Activated CD8-positive, alpha-beta memory T cell treated with anti-CD3 and anti-CD28 coated beads for 36 hours (primary cell): ENCODE results near the gene HSPA1L. TPM values are rescaled to one million over a fixed set of nuclear protein-coding genes. Genes with fewer than 3 reads are reported as not detected.
"Not testable (repeated sequence)": the region's sequence is repeated elsewhere in the genome, so short reads cannot be mapped to it uniquely, and the experiment has no call there.

ENCODE experiments used
- CTCF ChIA-PET: fragments of 350-600 bp; sonication (Branson Sonifier 250); formaldehyde crosslinking; loops from one replicate; lab custom pipeline; 2021; ENCODE audit warnings: antibody characterized with exemption; lab: Charles Lee
- POLR2A ChIA-PET: fragments of 350-600 bp; sonication (Branson Sonifier 250); formaldehyde crosslinking; loops from one replicate; lab custom pipeline; 2021; ENCODE audit warnings: antibody characterized with exemption; lab: Charles Lee
- total RNA-seq, 2 experiments: library from RNA; stranded (reverse); gene quantifications; one replicate each; pipeline ENCODE4 v1.2.3, GENCODE V29; 2021

Gene HSPA1L
- total RNA-seq, 2 experiments from 2014 or later, result 2.6 to 2.7 TPM

DNA sequence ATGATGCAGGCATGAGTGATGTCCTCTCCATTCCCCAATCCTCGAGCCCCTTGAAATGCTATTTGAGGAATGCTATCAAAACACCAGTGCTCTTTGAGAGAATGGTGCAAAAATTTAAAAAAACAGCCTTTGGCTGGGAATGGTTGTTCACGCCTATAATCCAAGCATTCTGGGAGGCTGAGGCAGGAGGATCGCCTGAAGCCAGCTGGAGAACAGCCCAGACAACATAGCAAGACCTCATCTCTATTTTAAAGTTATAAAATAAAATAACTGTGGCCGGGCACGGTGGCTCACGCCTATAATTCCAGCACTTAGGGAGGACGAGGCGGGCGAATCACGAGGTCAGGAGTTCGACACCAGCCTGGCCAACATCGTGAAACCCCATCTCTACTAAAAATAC, 15.3 kb downstream of the HSPA1L start:
- POLR2A ChIA-PET, result interaction anchor here (0.6 kb wide), 1 partner anchor 32 kb away, joined by 3 read pairs; no protein-coding TSS in a partner anchor
- CTCF ChIA-PET, result no interaction called here

DNA sequence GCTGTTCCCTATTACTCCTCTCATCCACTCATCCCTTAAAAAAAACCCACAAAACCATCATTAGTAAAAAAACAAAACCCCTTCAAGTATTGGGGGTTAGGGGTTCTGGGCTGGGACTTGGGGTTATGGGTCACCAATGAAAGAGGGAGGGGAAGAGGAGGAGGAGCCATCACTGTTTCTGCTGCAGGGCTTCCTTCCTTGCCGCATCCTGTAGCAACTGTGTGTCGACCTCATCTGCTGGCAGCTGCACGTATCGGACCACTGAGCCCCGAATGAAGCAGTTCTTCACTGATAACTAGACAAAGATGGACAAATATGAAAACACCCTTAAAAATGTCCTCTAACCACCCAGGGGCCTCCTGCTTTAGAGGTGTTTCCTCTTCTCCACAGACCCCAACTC, 17.5 kb downstream of the HSPA1L start:
- POLR2A ChIA-PET, result no interaction called here

GRCh38 chr6:31796993-31797385, 18.1 kb downstream of the HSPA1L start:
- POLR2A ChIA-PET, result interaction anchor here (0.6 to 2.9 kb wide), 3 partner anchors 9 to 229 kb away, joined by 3 to 20 read pairs (median 7); partner anchors contain the start of gene LSM2

More for the DNA sequence above, 17.5 kb downstream of the HSPA1L start:
- CTCF ChIA-PET, result interaction anchor here (0.9 to 1.3 kb wide), 2 partner anchors 9 to 20 kb away, joined by 3 to 4 read pairs; partner anchors contain the start of gene LSM2

DNA sequence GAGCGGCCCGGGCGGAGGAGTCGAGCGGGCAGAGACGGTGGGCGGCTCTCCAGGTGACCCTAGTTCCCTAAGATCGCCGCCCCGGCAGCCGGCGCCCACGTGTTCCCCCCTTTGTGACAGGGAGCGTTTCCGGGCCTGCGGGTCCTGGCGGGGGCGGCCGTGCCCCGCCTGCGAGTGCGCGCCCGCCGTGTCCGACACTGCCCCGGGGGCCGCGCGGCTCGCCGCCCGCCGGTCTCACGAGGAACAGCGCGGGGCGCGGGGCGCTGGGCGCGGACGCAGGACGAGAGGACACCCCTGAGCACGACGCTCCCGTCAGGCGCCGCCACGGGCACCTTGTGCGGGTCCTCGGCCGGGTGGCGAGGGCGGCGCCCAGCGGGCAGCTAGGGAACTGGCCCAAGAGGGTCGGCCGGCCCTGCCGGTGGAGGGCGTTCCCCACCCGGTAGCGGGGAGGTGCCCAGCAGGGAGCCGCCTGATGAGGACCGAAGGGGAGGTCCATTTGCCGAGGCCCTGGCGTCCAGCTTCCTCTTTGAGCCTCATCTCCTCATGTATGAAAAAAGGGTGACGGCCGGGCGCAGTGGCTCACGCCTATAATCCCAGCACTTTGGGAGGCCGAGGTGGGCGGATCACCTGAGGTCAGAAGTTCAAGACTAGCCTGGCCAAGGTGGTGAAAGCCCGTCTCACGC, 19.3 kb downstream of the HSPA1L start, which contains the start of gene VARS1:
Gene VARS1, minus strand, starts transcription at position 137 of the 683 bp plus-strand sequence. CDS start 535 bp downstream, outside the sequence.
- POLR2A ChIA-PET, result interaction anchor here (0.6 to 2.9 kb wide), 3 partner anchors 10 to 255 kb away, joined by 3 to 20 read pairs (median 3); partner anchors contain the start of gene LSM2

More at GRCh38 chr6:31796993-31797385, 18.1 kb downstream of the HSPA1L start:
- CTCF ChIA-PET, result interaction anchor here (0.9 to 2.3 kb wide), 4 partner anchors 10 to 36 kb away, joined by 3 to 7 read pairs (median 4); partner anchors contain the start of gene LSM2

GRCh38 chr6:31794866-31795615, 20.0 kb downstream of the HSPA1L start:
- ChIA-PET CTCF (interaction anchor here (0.6 to 2.3 kb wide), 8 partner anchors 8 to 63 kb away, joined by 3 to 10 read pairs (median 4); partner anchors contain the start of genes CLIC1, HSPA1A, HSPA1L and LSM2), POLR2A (interaction anchor here (0.5 to 2.9 kb wide), 4 partner anchors 11 to 254 kb away, joined by 3 to 20 read pairs (median 6); partner anchors contain the start of gene LSM2)

More for the DNA sequence above, 19.3 kb downstream of the HSPA1L start, which contains the start of gene VARS1:
- CTCF ChIA-PET, result interaction anchor here (0.6 to 2.3 kb wide), 16 partner anchors 9 to 227 kb away, joined by 3 to 10 read pairs (median 4); partner anchors contain the start of genes CLIC1, HSPA1A, HSPA1L and LSM2

GRCh38 chr6:31794294-31794865, 20.7 kb downstream of the HSPA1L start:
- ChIA-PET POLR2A (interaction anchor here (0.5 to 2.9 kb wide), 3 partner anchors 12 to 40 kb away, joined by 3 to 20 read pairs (median 9); partner anchors contain the start of gene LSM2), CTCF (interaction anchor here (1.5 to 2.1 kb wide), 3 partner anchors 12 to 41 kb away, joined by 5 to 10 read pairs (median 6); partner anchors contain the start of gene LSM2)

DNA sequence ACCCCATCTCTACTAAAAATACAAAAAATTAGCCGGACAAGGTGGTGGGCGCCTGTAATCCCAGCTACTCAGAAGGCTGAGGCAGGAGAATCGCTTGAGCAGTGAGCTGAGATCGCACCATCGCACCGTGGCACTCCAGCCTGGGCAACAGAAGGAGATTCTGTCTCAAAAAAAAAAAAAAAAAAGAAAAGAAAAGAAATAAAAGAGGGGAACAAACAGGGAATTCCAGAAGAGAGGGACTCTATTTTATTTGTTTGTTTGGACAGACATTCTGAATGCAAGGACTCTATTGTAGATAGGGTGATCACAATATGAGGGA, 21.2 kb downstream of the HSPA1L start:
- CTCF ChIA-PET, POLR2A ChIA-PET: not testable (repeated sequence)

DNA sequence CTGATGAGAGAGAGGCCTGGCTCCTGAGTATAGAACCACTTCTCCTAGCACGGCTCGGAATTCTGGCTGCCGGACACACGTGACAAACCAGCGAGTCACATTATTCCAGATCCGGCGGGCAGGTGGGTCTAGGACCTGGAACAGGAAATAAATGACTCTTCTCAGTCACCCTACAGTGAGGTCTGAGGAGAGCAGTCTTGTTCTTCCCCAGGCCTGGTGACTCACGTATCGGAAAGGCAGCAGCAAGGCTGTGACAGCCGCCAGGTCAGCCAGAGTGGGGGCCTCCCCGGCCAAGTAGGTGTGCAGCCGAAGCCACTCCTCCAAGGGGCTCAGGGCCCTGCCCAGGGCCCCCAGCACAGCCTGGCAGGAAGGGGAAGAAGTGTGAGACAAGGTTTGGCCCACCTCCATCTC, 22.3 kb downstream of the HSPA1L start:
- CTCF ChIA-PET, result no interaction called here
- POLR2A ChIA-PET, result interaction anchor here (1.0 kb wide), 1 partner anchor 21 kb away, joined by 3 read pairs; no protein-coding TSS in a partner anchor

DNA sequence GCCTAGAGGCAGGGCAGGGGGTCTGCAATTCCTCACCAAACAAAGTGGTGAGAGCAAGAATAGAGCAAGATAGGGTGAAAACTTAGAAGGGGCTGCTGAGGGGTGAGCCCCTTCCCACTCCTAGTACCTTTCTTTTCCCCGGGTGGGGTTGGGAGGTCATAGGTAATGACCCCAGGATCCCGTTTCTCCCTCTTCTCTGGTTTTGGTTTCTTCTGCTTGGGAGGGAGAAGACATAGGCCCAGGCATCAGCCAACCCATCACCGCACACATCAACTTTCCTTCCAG, 23.1 kb downstream of the HSPA1L start:
- POLR2A ChIA-PET, result interaction anchor here (1.0 kb wide), 1 partner anchor 22 kb away, joined by 3 read pairs; no protein-coding TSS in a partner anchor
- CTCF ChIA-PET, result interaction anchor here (1.1 kb wide), 2 partner anchors 11 to 17 kb away, joined by 3 to 4 read pairs; no protein-coding TSS in a partner anchor

DNA sequence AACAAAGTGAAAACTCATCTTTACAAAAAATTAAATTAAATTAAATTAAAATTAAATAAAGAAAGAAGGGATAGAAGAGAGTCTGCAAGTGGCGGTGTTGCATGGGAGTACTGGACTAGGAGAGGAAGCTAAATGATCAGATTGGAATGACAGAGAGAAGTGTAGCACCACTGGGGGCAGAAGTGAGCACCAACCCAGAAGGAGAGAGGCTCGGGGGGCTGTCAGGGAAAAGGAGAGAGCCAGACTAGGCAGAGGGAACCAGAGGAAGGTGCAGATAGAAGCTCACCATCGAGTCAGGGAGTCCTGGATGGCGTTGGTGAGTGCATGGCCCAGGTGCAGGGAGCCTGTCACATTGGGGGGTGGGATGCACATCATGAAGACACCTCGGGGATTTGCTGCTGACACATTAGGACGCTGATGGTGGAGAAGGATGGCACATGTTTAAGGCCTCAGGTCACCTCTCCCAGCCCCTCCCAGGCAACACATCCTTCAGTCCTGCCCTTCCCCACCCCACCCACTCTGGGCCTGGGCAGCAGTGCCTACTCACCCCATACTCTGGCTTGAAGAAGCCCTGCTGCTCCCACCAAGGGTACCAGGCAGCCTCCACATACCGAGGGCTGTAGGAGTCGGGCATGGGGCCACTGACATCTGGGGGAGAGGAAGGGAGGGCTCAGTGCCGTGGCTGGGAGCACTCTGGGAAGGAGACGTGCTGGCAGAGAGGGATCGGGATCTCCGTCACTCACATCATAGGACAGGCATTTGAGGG, 23.6 kb downstream of the HSPA1L start:
- ChIA-PET POLR2A (interaction anchor here (0.6 to 1.0 kb wide), 2 partner anchors 22 to 39 kb away, joined by 3 to 6 read pairs; no protein-coding TSS in a partner anchor), CTCF (interaction anchor here (0.6 to 2.4 kb wide), 12 partner anchors 10 to 584 kb away, joined by 3 to 8 read pairs (median 3); partner anchors contain the start of genes DDAH2 and VWA7)

GRCh38 chr6:31785475-31785874, 29.6 kb downstream of the HSPA1L start:
- POLR2A ChIA-PET, result interaction anchor here (0.6 kb wide), 1 partner anchor 112 kb away, joined by 4 read pairs; no protein-coding TSS in a partner anchor
- CTCF ChIA-PET, result interaction anchor here (0.6 kb wide), 2 partner anchors 15 to 135 kb away, joined by 3 to 7 read pairs; no protein-coding TSS in a partner anchor

- ChIA-PET POLR2A (interaction anchor here (0.7 kb wide), 1 partner anchor 67 kb away, joined by 5 read pairs; no protein-coding TSS in a partner anchor), CTCF (interaction anchor here (0.6 to 1.0 kb wide), 2 partner anchors 15 to 102 kb away, joined by 3 read pairs; no protein-coding TSS in a partner anchor)
Measured at GRCh38 chr6:31784098-31784925, 30.8 kb downstream of the HSPA1L start.

DNA sequence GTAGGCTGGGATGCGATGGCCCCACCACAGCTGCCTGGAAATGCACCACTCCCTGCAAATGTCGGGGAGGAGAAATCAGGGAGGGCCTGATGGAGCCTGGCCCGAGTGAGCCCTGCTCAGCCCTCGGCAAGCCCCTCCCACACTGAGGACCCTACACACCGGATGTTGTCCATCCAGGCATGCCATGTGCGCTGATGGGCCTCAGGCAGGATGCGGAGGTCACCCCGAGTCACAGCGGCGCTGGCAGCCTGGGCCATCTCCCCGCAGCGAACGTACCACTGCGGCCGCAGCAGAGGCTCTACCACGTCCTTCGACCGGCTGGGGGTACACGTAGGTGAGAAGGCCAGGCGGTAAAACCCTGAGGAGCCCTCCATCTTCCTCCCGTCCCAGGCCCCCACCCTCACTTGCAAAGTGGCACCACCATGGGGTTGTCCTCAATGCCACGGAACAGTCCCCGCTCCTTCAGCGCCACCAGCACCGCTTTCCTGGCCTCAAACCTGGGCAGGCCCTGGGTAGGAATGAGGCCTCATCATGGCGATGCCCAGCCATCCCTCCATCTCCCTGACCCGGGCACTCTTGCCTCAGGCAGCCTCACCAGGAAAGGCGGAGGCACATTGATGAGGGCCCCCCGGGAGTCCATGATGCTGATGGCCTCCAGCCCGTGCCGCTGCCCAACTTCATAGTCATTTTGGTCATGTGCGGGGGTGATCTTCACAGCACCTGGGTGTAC, 32.8 kb downstream of the HSPA1L start:
- CTCF ChIA-PET, result interaction anchor here (1.0 kb wide), 1 partner anchor 9 kb away, joined by 4 read pairs; no protein-coding TSS in a partner anchor
- POLR2A ChIA-PET, result no interaction called here

- ChIA-PET POLR2A (interaction anchor here (0.5 kb wide), 1 partner anchor 48 kb away, joined by 4 read pairs; no protein-coding TSS in a partner anchor), CTCF (interaction anchor here (1.0 kb wide), 3 partner anchors 10 to 79 kb away, joined by 3 to 4 read pairs (median 4); partner anchors contain the start of gene ABHD16A)
Measured at GRCh38 chr6:31781244-31782125, 33.6 kb downstream of the HSPA1L start.
